WTC11 (cell line): ENCODE results near the gene CCDC12. TPM values are rescaled to one million over a fixed set of nuclear protein-coding genes. Genes with fewer than 3 reads are reported as not detected.

Experiments used
- ATAC-seq: fragments of 200-7000 bp; cut with Tn5 transposase; 2 replicates; pipeline ENCODE4 v1.10.0; 2021; ENCODE audit warnings: mild to moderate bottlenecking, moderate library complexity
- CTCF ChIA-PET: fragments of 300-600 bp; sonication (Branson Sonifier 250); formaldehyde crosslinking; loops from one replicate; lab custom pipeline; 2021; ENCODE audit warnings: antibody characterized with exemption; lab: Charles Lee
- POLR2A ChIA-PET: fragments of 350-600 bp; sonication (Branson Sonifier 250); formaldehyde crosslinking; loops from one replicate; lab custom pipeline; 2021; ENCODE audit warnings: antibody characterized with exemption; lab: Charles Lee
- DNase-seq: peaks from one replicate; pipeline ENCODE4 v3.0.0; 2021; ENCODE audit warnings: low spot score
- H3K27ac Mint-ChIP-seq: 2 replicates; pipeline ENCODE4 v1.8.0; 2021; ENCODE audit warnings: mixed read lengths
- H3K27me3 Mint-ChIP-seq: 2 replicates; pipeline ENCODE4 v1.8.0; 2021; ENCODE audit warnings: low read depth, mild to moderate bottlenecking, moderate library complexity, mixed read lengths
- H3K36me3 Mint-ChIP-seq: 2 replicates; pipeline ENCODE4 v1.8.0; 2021; ENCODE audit warnings: mixed read lengths
- H3K4me1 Mint-ChIP-seq: 2 replicates; pipeline ENCODE4 v1.8.0; 2022; ENCODE audit warnings: mixed read lengths
- H3K4me3 Mint-ChIP-seq: 2 replicates; pipeline ENCODE4 v1.8.0; 2021; ENCODE audit warnings: mild to moderate bottlenecking, moderate library complexity, mixed read lengths
- H3K9me3 Mint-ChIP-seq: 2 replicates; pipeline ENCODE4 v1.8.0; 2021; ENCODE audit warnings: mixed read lengths
- CDX4 ChIP-seq: fragments of 250-450 bp; sonication (Bioruptor Pico); IDR thresholded peaks from 2 replicates; pipeline ENCODE4 v1.9.0; 2021; ENCODE audit warnings: moderate library complexity, mild to moderate bottlenecking, inconsistent platforms, borderline replicate concordance
- CREB1 ChIP-seq: sonication (generic); formaldehyde crosslinking; IDR thresholded peaks from 2 replicates; pipeline ENCODE4 v1.8.0; 2023; ENCODE audit warnings: mild to moderate bottlenecking, missing genetic modification reagents
- ELF4 ChIP-seq: sonication (generic); formaldehyde crosslinking; IDR thresholded peaks from 2 replicates; pipeline ENCODE4 v1.8.1; 2022; ENCODE audit warnings: low read depth, mild to moderate bottlenecking, moderate library complexity, missing genetic modification reagents
- ESRRA ChIP-seq: sonication (generic); formaldehyde crosslinking; IDR thresholded peaks from 2 replicates; pipeline ENCODE4 v1.8.1; 2022; ENCODE audit warnings: mild to moderate bottlenecking, missing genetic modification reagents, borderline replicate concordance
- FOXJ3 ChIP-seq: sonication (generic); formaldehyde crosslinking; IDR thresholded peaks from 2 replicates; pipeline ENCODE4 v1.9.0; 2021; ENCODE audit warnings: missing genetic modification reagents, mild to moderate bottlenecking, borderline replicate concordance
- FOXK1 ChIP-seq: sonication (generic); formaldehyde crosslinking; IDR thresholded peaks from 2 replicates; pipeline ENCODE4 v1.8.0; 2022; ENCODE audit warnings: mild to moderate bottlenecking, moderate library complexity, missing genetic modification reagents
- GRHL2 ChIP-seq: fragments of 250-450 bp; sonication (Bioruptor Pico); IDR thresholded peaks from 2 replicates; pipeline ENCODE4 v1.8.0; 2022; ENCODE audit warnings: mild to moderate bottlenecking, moderate library complexity; ENCODE audit not compliant: insufficient replicate concordance, severe bottlenecking
- JAZF1 ChIP-seq: fragments of 250-450 bp; sonication (Bioruptor Pico); IDR thresholded peaks from 2 replicates; pipeline ENCODE4 v1.9.0; 2021; ENCODE audit warnings: moderate library complexity, mild to moderate bottlenecking, inconsistent platforms
- JUN ChIP-seq: sonication (generic); formaldehyde crosslinking; IDR thresholded peaks from 2 replicates; pipeline ENCODE4 v1.8.0; 2023; ENCODE audit warnings: mild to moderate bottlenecking, missing genetic modification reagents
- KAT7 ChIP-seq: sonication (generic); formaldehyde crosslinking; IDR thresholded peaks from 2 replicates; pipeline ENCODE4 v1.8.1; 2023; ENCODE audit warnings: missing genetic modification reagents, mild to moderate bottlenecking, borderline replicate concordance
- MYBL2 ChIP-seq: sonication (generic); formaldehyde crosslinking; IDR thresholded peaks from 2 replicates; pipeline ENCODE4 v1.8.1; 2023; ENCODE audit warnings: mild to moderate bottlenecking, moderate library complexity, missing genetic modification reagents
- NFE2L1 ChIP-seq: sonication (generic); formaldehyde crosslinking; IDR thresholded peaks from 2 replicates; pipeline ENCODE4 v1.8.1; 2023; ENCODE audit warnings: missing genetic modification reagents
- OVOL2 ChIP-seq: fragments of 250-450 bp; sonication (Bioruptor Pico); IDR thresholded peaks from 2 replicates; pipeline ENCODE4 v1.9.0; 2021; ENCODE audit warnings: mild to moderate bottlenecking, borderline replicate concordance
- TCF7 ChIP-seq: sonication (generic); formaldehyde crosslinking; IDR thresholded peaks from 2 replicates; pipeline ENCODE4 v1.8.0; 2022; ENCODE audit warnings: mild to moderate bottlenecking, low read depth, missing genetic modification reagents, moderate library complexity
- ZBTB43 ChIP-seq: sonication (generic); formaldehyde crosslinking; IDR thresholded peaks from 2 replicates; pipeline ENCODE4 v1.8.1; 2023; ENCODE audit warnings: mild to moderate bottlenecking, missing genetic modification reagents
- ZNF138 ChIP-seq: sonication (generic); formaldehyde crosslinking; conservative IDR thresholded peaks from 2 replicates; pipeline ENCODE4 v1.8.1; 2022; ENCODE audit warnings: mild to moderate bottlenecking, moderate library complexity, missing genetic modification reagents
- ZNF317 ChIP-seq: sonication (generic); formaldehyde crosslinking; IDR thresholded peaks from 2 replicates; pipeline ENCODE4 v1.8.1; 2023; ENCODE audit warnings: low read depth, mild to moderate bottlenecking, moderate library complexity, missing genetic modification reagents, borderline replicate concordance
- ZNF671 ChIP-seq: fragments of 250-450 bp; sonication (Bioruptor Pico); IDR thresholded peaks from 2 replicates; pipeline ENCODE4 v1.8.0; 2021; ENCODE audit warnings: mild to moderate bottlenecking
- total RNA-seq: library from RNA; stranded (reverse); gene quantifications from 3 replicates; pipeline ENCODE4 v1.2.3, GENCODE V29; 2021
- TF ChIP-seq, protein P1 (sequence below): sonication (generic); formaldehyde crosslinking; conservative IDR thresholded peaks from 2 replicates; pipeline ENCODE4 v1.8.1; 2022; ENCODE audit warnings: mild to moderate bottlenecking, missing genetic modification reagents
- TF ChIP-seq, protein P2 (sequence below): sonication (generic); formaldehyde crosslinking; IDR thresholded peaks from 2 replicates; pipeline ENCODE4 v1.8.1; 2022; ENCODE audit warnings: mild to moderate bottlenecking, missing genetic modification reagents, moderate library complexity, borderline replicate concordance
- TF ChIP-seq, protein P3 (sequence below): fragments of 250-450 bp; sonication (Bioruptor Pico); conservative IDR thresholded peaks from 2 replicates; pipeline ENCODE4 v1.9.0; 2021; ENCODE audit warnings: mild to moderate bottlenecking

CCDC12 gene
- total RNA-seq, 1 experiment from 2014 or later: 59.1 TPM

GRCh38 chr3:46875560-46875959 lies 101.0 kb downstream of the CCDC12 start:
- CTCF ChIA-PET: no interaction called here
- H3K27me3 Mint-ChIP-seq: peaks cover 63% of the 10 kb centered on the region
- DNase-seq (no peak), ATAC-seq (no peak)
- no peak overlapping the region for H3K4me3 Mint-ChIP-seq
- no peaks in the 10 kb centered on the region for H3K9me3 Mint-ChIP-seq
- H3K4me1 Mint-ChIP-seq: peaks cover 5% of the 10 kb centered on the region; the same call in 1 of the 2 replicates
- no peak for TF ChIP-seq ZNF138 (CRISPR knock-in tag)
- no peak for TF ChIP-seq KAT7 (CRISPR knock-in tag)
- no peak for TF ChIP-seq CDX4 (CRISPR knock-in tag)
- TF ChIP-seq NFE2L1: no peak
- no peak for TF ChIP-seq FOXJ3 (CRISPR knock-in tag)
- TF ChIP-seq, protein P1, sequence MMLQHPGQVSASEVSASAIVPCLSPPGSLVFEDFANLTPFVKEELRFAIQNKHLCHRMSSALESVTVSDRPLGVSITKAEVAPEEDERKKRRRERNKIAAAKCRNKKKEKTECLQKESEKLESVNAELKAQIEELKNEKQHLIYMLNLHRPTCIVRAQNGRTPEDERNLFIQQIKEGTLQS (CRISPR knock-in tag): no peak
- TF ChIP-seq JUN (CRISPR knock-in tag): no peak
- no peak for TF ChIP-seq ZNF671 (CRISPR knock-in tag)
- TF ChIP-seq ZBTB43 (CRISPR knock-in tag): no peak
- no peak for TF ChIP-seq FOXK1
- TF ChIP-seq, protein P2, sequence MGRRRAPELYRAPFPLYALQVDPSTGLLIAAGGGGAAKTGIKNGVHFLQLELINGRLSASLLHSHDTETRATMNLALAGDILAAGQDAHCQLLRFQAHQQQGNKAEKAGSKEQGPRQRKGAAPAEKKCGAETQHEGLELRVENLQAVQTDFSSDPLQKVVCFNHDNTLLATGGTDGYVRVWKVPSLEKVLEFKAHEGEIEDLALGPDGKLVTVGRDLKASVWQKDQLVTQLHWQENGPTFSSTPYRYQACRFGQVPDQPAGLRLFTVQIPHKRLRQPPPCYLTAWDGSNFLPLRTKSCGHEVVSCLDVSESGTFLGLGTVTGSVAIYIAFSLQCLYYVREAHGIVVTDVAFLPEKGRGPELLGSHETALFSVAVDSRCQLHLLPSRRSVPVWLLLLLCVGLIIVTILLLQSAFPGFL (CRISPR knock-in tag): no peak
- TF ChIP-seq, protein P3, sequence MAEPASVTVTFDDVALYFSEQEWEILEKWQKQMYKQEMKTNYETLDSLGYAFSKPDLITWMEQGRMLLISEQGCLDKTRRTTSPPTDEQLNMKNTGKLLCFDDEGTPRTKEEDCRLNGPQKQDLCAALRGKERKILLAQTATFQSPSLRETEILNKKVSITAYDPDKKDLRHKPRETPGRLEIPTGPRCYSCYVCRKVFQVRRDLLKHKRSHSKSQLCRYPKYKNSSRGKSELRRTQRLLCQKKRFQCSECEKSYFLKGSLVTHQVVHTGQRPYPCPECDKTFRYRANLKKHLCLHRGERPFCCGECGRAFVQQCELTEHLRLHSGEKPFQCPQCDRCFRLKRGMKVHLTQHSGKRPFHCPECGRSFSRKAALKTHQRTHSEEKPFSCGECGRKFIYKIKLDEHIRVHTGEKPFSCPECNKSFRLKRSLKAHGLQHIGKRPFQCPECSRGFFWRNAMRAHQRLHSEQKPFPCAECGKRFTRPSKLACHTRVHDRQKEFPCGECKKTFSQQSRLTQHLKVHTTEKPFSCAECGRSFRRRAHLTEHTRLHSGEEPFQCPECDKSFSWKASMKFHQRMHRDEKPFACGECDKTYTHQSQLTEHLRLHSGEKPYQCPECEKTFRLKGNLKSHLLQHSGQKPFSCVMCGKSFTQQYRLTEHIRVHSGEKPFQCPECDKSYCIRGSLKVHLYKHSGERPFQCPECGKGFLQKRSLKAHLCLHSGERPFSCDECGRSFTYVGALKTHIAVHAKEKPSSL (CRISPR knock-in tag): no peak
- no peak for TF ChIP-seq ELF4 (CRISPR knock-in tag)
- no peak for TF ChIP-seq TCF7 (CRISPR knock-in tag)
- no peak for TF ChIP-seq GRHL2 (CRISPR knock-in tag)
- TF ChIP-seq MYBL2 (CRISPR knock-in tag): no peak
- TF ChIP-seq CREB1 (CRISPR knock-in tag): no peak
- TF ChIP-seq OVOL2 (CRISPR knock-in tag): no peak
- no peak for TF ChIP-seq ESRRA (CRISPR knock-in tag)
- TF ChIP-seq, all 79 proteins: peak for 0
- Mint-ChIP-seq H3K27ac (no peak overlapping the region), H3K36me3 (no peaks in the 10 kb centered on the region)
- POLR2A ChIA-PET: no interaction called here

- no peak overlapping the region for H3K27ac Mint-ChIP-seq
- no peak overlapping the region for H3K4me3 Mint-ChIP-seq
- H3K36me3 Mint-ChIP-seq: no peaks in the 10 kb centered on the region
- ChIA-PET POLR2A (no interaction called here), CTCF (interaction anchor here (0.5 to 4.7 kb wide), 2 partner anchors 35 to 245 kb away, joined by 4 to 20 read pairs; no protein-coding TSS in a partner anchor)
- no peaks in the 10 kb centered on the region for H3K9me3 Mint-ChIP-seq
- TF ChIP-seq JAZF1 (CRISPR knock-in tag) (no peak), ZNF317 (CRISPR knock-in tag) (no peak)
- DNase-seq (no peak), ATAC-seq (no peak)
- 0 out of 2 replicates have a peak, but pooled peaks cover 3% of the 10 kb centered on the region for H3K4me1 Mint-ChIP-seq
- peaks cover 52% of the 10 kb centered on the region for H3K27me3 Mint-ChIP-seq
These were observed 102.1 kb downstream of the CCDC12 start for GRCh38 chr3:46874430-46874829.
